ENCODE results near the gene MPRIP.

The MPRIP gene

GRCh38 chr17:17041571-17042383 is 480 bp upstream of the MPRIP start (continued):
- TF ChIP-seq KLF17 (tag by site-specific recombination; IDR thresholded peaks at IDR 0.05) (peak; percentile 43; the same call in 1 of the 2 replicates), ZNF223 (tag by site-specific recombination; IDR thresholded peaks at IDR 0.05) (peak; percentile 97), KLF16 (tag by site-specific recombination; IDR thresholded peaks at IDR 0.05) (peak; percentile 57; the same call in 1 of the 2 replicates), ZNF610 (tag by site-specific recombination; IDR thresholded peaks at IDR 0.05; ENCODE audit: borderline replicate concordance) (no peak; the same call in none of the 2 replicates), SP7 (tag by site-specific recombination; IDR thresholded peaks at IDR 0.05) (0 out of 2 replicates have a peak, but pooled peaks have one; percentile 55), ZNF571 (tag by site-specific recombination; IDR thresholded peaks at IDR 0.05) (no peak), KLF1 (tag by site-specific recombination; IDR thresholded peaks at IDR 0.05) (peak; percentile 78), SCRT2 (tag by site-specific recombination; IDR thresholded peaks at IDR 0.05) (no peak), IKZF3 (tag by site-specific recombination; IDR thresholded peaks at IDR 0.05) (no peak), ZNF362 (tag by site-specific recombination; IDR thresholded peaks at IDR 0.05) (no peak), GLIS1 (tag by site-specific recombination; IDR thresholded peaks at IDR 0.05) (peak; percentile 55), ZBTB8A (tag by site-specific recombination; IDR thresholded peaks at IDR 0.05) (peak; percentile 97), KLF9 (tag by site-specific recombination; IDR thresholded peaks at IDR 0.05; ENCODE audit: low read depth) (peak; percentile 43; the same call in 1 of the 2 replicates), ZNF169 (tag by site-specific recombination; IDR thresholded peaks at IDR 0.05) (no peak), ZNF324 (tag by site-specific recombination; IDR thresholded peaks at IDR 0.05) (no peak), ZNF623 (tag by site-specific recombination; IDR thresholded peaks at IDR 0.05) (no peak), ZBTB20 (tag by site-specific recombination; IDR thresholded peaks at IDR 0.05) (peak; percentile 86), ZNF600 (tag by site-specific recombination; IDR thresholded peaks at IDR 0.05) (0 out of 2 replicates have a peak, but pooled peaks have one; percentile 9), ZBTB1 (tag by site-specific recombination; IDR thresholded peaks at IDR 0.05) (no peak), ZNF16 (tag by site-specific recombination; IDR thresholded peaks at IDR 0.05; ENCODE audit: low read depth) (no peak), OSR2 (tag by site-specific recombination; IDR thresholded peaks at IDR 0.05) (no peak), ZNF302 (tag by site-specific recombination; IDR thresholded peaks at IDR 0.05; ENCODE audit: low read depth) (no peak), ZFP3 (tag by site-specific recombination; IDR thresholded peaks at IDR 0.05; ENCODE audit: low read depth) (no peak), ZSCAN4 (tag by site-specific recombination; IDR thresholded peaks at IDR 0.05) (no peak), ZNF335 (tag by site-specific recombination; conservative IDR thresholded peaks at IDR 0.05) (peak; percentile 35), SP3 (tag by site-specific recombination; IDR thresholded peaks at IDR 0.05) (peak; percentile 83), ZNF146 (tag by site-specific recombination; IDR thresholded peaks at IDR 0.05) (no peak), ZNF394 (tag by site-specific recombination; IDR thresholded peaks at IDR 0.05; ENCODE audit: borderline replicate concordance) (0 out of 2 replicates have a peak, but pooled peaks have one; percentile 34), KLF8 (tag by site-specific recombination; IDR thresholded peaks at IDR 0.05) (peak; percentile 93), ZNF776 (tag by site-specific recombination; IDR thresholded peaks at IDR 0.05; ENCODE audit: borderline replicate concordance) (no peak), ZSCAN30 (tag by site-specific recombination; IDR thresholded peaks at IDR 0.05) (0 out of 2 replicates have a peak, but pooled peaks have one; percentile 15), TCF7L2 (IDR thresholded peaks at IDR 0.05; ENCODE audit: borderline replicate concordance, low read depth, low read length) (no peak; the same call in 1 of the 2 replicates), ZBTB26 (tag by site-specific recombination; optimal IDR thresholded peaks at IDR 0.05) (peak; percentile 64), TRIM28 (IDR thresholded peaks at IDR 0.05; ENCODE audit: borderline replicate concordance, low read length) (no peak), ZNF792 (tag by site-specific recombination; IDR thresholded peaks at IDR 0.05) (no peak)
